ENCODE measurements around the gene RACK1.

DNA sequence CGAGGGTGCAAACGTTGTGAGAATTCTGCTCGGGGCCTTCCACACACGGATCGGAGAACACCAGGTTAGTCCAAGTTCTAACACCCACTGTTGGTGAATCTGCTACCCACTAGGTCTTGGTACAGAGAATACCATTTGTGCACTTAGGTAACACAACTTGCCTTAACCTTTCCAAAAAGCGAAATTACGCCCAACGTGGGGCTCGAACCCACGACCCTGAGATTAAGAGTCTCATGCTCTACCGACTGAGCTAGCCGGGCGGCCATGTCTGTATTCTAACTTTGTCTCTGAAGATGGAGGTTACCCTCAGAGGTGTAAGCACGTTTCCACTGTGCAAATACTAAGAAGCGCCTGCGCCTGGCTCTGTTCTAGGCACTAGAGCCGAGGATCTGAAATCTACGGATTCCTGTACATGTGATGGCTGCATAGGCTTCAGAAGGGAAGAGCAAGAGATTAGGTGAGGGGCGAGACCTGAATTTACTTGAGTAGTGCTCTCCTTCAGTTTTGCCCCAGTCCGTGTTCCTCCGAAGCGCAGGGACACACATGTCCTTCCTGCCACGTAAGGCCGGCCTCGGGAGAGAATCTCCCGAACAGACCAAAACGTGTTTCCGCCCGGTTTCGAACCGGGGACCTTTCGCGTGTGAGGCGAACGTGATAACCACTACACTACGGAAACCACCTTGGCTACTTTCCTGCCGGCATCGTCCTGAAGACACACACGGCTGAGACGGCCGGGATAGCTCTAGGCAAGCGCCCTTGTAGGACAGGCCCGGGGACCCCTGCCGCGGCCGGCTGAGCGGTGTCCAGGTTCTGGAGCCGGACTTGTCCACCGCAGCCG is 21.7 kb downstream of the RACK1 start:
- TF ChIP-seq, protein P1, sequence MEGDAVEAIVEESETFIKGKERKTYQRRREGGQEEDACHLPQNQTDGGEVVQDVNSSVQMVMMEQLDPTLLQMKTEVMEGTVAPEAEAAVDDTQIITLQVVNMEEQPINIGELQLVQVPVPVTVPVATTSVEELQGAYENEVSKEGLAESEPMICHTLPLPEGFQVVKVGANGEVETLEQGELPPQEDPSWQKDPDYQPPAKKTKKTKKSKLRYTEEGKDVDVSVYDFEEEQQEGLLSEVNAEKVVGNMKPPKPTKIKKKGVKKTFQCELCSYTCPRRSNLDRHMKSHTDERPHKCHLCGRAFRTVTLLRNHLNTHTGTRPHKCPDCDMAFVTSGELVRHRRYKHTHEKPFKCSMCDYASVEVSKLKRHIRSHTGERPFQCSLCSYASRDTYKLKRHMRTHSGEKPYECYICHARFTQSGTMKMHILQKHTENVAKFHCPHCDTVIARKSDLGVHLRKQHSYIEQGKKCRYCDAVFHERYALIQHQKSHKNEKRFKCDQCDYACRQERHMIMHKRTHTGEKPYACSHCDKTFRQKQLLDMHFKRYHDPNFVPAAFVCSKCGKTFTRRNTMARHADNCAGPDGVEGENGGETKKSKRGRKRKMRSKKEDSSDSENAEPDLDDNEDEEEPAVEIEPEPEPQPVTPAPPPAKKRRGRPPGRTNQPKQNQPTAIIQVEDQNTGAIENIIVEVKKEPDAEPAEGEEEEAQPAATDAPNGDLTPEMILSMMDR (IDR thresholded peaks at IDR 0.05; ENCODE audit: low read depth, low read length, poor library complexity, severe bottlenecking): no peak
- no peak for TF ChIP-seq EZH2phosphoT487 (IDR thresholded peaks at IDR 0.05; ENCODE audit: borderline replicate concordance, low read length)

Measured in DOHH2 (cell line).